HG02870 (cell line): ENCODE results near the gene GRHL1.

Experiments used
- ATAC-seq: cut with Tn5 transposase; IDR thresholded peaks from one replicate; pipeline ENCODE4 v1.9.1; 2021; ENCODE audit warnings: mild to moderate bottlenecking, moderate library complexity; ENCODE audit not compliant: unreplicated experiment

GRHL1 gene

DNA sequence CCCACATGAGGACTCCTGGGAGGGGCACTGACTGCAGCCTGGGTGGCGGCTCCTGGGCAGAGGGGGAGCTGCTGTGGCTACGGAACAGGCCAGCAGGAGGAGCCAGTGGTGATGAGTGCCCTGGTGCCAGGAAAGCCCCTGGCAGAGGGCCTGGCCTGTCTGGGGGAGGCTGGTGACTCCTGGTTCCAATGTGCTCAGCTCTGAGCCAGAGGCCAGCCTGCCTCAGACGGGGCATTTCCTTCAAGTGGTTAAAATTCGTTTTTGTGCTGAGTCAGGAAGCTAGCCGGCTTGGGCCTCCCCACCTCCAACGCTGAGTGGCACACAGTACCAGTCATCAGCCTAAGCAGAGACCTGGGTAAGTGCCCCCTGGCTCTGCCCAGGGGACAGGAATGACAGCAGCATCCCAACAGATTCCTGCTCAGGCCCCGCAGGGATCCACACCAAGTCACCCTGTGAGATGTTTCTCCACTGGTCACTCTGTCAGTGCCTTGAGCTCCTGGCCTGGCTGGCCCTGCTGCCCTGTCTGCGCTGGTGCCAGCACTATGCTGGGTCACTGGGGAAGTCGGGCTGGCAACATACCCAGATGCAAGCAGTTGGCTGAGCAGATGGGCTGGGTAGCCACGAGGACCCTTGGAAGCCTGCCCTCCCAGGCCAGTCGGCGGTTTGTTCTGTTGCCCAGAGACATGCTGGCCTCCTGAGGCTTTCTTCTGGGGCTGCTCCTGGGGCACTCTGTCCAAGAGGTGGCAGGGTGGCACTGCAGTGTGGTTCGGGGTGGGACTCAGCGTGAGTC is 84.8 kb downstream of the GRHL1 start:
- no peak for ATAC-seq

DNA sequence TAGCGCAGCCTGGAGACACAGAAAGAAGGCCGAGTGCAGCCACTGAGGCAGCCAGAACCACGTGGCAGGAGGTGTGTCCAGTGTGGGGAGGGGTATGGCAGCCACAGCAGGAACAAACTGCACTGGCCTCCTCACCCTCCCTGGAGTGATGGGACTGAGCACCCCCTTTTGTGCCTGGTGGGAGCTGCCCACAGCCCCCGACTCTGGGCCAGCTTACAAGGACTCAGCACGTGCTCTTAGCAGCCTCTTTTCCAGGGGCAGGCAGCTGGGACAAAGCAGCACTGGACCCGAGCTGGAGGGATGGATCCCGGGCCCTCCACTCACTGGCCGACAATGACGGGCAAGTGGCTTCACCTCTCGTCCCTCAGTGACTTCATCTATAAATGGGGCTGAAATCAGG is 86.6 kb downstream of the GRHL1 start:
- ATAC-seq, result no peak

DNA sequence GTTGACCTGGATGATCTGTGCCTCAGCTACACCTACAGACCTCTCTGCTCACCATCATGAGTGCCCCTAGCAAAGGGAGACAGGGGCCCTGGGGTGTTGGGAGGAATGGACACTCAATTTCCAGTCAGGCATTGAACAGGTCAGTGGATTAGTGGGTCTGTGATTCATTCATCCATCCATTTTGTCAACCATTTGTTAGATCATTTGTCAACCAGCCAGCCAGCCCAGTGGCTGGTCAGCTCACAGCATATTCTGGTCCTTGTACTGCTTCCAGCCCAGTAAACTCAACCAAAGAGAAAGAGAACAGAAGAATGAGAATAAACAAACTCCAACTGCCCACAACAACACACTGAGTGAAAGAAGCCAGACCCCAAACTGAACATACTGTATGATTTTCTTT is 87.2 kb downstream of the GRHL1 start:
- no peak for ATAC-seq

DNA sequence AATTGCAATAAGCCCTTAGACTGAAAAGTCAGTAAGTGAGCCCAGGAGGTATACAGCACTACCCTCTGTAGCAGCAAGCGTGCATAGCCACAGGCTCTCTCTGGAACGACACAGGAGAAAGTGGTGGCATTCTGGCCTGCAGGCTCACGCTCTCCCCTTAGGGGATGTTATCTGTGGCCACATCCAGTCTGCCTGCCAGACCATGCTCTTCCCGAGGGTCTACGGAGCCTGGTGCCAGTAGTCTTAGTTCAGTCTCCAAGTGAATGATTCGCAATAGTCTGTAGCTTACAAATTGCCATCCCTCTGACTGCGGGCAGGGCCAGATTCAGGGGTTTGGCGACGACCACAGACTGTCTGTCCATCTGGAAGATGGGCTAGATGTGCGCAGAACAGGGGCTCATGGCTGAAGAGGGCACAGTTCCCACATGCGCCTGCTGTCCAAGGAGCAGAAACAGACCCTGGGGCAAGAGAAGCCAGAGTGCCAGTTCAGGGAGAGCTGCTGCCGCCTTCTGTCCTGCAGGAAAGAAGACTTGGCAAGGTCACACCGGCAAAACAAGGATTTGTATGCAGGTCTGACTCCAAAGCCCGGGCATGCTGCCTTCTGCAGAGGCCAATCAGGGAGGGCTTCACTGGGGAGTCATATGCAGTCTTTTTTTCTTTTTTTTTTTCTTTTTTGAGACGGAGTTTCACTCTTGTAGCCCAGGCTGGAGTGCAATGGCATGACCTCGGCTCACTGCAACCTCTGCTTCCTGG is 88.3 kb downstream of the GRHL1 start:
- no peak for ATAC-seq

DNA sequence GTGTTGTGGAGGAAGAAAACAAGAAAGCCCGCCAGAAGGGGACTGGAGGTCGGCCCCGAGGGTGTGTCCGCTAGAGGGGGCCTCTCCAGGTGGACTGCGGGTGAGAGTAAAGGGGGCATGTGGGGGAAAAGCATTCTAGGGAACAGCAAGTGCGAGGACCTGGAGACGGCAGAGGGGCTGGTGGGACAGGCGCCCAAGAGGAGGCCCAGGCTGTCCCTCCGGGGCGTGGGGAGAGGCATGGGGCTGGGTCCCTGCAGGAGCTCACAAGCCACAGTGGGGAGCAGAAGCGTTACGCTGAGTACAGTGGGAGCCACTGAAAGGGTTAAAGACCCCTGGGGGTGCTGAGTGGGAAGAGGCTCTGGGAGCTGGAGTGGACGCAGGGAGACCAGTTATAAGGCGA is 90.2 kb downstream of the GRHL1 start:
- ATAC-seq, result no peak

DNA sequence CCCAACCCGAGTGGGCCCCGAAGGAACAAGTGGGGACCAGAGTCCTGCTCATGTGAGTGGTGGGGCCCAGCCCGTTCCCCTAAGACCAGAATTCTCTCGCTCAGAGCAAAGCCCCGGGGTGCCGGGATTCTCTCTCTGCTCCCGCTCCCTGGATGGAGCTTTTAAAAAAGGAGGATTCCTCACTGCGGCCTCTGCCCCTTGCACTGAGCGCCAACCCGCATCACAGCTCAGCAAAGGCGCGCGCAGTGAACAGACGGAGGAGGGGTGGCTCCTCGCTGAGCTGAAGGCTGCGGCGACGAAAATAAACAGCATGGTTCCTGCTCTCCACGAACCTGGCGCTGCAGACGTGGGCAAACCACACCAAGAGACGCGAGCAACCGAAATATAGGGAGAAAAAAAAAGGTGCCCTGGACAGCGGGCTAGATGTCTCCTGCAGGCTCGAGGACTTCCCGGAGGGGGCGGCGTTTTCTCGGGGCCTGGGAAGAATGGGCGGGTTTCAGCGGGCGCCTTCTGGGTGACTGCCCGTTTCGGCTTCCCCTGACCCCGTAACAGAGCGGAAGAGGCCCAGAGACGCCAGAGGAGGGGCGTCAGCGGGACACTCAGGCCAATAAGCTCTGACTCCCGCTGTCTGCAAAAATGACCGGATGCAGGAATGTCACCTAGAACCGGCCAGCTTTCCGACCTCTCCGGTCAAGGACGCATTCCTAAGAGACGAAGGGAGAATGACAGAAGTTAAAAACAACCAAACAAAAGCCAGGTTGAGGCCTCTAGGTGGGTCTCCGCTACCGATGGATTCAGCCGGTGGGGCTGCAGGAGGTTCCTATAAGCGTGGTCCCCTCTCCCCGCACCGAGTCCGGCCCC is 91.0 kb downstream of the GRHL1 start:
- ATAC-seq, result no peak

DNA sequence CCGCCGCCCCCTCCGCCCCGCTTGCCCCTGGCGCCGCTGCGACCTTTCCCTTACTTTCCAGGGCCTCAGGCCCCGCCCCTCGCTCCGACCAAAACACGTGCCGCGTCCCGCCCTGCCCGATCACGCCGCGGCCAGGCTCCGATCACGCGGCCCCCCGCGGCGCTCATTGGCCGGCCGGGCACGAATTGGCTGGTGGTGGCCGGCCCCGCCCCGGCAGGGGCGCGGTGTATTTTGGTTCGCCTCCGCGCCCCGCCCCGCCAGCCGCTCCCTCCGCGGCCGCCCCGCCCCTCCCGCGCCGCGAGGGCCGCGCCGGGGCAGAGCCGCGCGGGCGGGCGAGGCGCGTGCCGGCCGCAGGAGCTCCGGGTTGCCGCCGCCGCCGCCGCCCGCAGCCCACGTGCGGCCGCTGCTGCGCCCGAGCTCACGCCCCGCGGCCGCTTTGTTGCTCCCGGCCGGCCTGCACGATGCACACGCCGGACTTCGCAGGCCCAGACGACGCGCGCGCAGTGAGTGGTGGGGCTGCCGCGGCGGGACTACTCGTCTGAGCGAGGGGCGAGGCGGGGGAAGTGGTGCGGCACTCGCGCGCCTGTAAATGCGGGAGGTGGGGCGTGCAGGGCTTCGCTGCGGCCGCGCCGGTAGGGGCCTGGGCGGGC is 91.9 kb downstream of the GRHL1 start, which contains the start of gene KLF11:
Gene KLF11 (plus strand): TSS at position 295 of the 650 bp plus-strand sequence. CDS start 167 bp downstream, at position 462.
- ATAC-seq, result peak; percentile 61

DNA sequence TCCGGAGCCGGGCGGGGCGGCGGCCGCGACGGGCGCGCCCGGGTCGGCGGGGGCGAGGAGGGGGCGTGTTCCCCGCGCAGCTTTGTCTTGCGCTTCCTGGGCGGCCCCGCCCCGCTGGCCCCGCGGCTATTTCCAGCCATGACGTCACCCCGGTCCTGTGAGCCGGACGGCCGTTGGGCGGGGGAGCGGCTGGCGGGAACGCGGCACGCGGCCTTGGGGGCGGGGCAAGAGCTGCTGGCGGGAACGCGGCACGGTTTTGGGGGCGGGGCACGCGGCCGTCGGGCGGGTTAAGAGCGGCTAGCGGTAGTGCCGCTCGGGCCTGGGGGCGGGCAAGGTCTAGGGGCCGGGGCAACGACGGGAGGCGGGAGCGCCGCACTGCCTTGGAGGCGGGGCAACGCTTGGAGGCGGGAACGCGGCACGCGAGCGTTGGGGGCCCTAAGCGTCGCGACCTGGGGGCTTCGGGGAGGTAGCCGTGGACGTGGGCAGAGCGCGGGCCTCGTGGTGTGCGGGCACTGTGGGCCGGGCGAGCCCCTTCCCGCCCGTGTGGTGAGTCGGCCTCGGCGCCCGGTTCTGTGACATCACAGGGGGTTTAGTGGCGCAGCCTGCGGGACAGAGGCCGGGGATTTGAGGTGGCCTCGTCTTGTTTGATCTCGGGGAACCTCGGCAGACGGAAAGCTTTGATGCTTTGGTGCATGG is 92.6 kb downstream of the GRHL1 start:
- peak; percentile 46 for ATAC-seq

DNA sequence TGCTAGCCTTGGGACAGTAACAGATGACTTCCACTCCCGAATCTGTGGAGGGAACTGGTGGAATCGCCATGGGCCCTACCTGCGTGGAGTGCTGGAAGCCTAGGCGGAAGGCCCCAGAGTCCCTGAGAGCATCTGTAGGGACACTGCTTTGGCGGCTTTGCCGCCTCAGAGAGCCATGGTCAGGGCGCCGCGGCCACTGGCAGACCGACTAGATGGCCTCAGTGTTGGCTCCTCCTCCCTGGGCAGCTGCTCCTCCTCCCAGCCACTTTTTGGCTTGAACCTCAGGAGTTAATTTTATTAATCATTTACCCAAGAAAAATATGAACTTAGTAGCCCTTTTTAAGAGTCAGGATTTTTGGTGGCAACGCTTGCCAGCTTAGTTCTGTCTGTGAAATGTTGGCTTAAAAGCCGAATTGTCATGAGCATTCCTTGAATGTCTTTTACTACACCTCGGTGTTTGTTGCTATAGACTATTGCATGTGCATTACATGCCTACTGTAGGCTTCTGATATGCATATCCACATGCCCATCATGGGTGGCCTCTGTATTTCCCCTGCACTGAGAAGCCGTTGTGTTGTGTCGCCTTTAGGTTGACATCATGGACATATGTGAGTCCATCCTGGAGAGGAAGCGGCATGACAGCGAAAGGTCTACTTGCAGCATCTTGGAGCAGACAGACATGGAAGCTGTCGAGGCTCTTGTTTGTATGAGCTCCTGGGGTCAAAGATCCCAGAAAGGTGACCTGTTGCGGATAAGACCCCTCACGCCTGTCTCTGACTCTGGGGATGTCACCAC is 94.3 kb downstream of the GRHL1 start:
- ATAC-seq, result no peak

DNA sequence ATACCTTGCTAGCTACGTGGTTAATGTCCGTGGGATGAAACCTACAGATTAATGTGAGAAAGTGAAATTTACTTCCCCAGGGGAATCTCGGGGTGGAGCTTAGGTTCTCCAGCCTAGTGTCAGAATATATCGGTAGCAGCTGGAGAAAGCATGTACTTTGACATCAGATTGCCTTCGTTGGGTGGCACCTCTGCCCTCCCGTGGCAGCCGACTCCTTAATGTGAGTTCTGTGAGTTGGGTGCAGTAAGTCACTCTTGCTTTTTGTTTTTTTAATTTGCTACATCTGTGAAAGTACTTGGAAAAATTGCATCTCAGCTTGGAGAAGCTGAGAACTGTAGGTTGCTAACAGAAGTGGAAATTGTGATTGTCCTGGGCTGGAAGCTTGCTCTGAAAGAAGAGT is 95.4 kb downstream of the GRHL1 start:
- ATAC-seq, result no peak

DNA sequence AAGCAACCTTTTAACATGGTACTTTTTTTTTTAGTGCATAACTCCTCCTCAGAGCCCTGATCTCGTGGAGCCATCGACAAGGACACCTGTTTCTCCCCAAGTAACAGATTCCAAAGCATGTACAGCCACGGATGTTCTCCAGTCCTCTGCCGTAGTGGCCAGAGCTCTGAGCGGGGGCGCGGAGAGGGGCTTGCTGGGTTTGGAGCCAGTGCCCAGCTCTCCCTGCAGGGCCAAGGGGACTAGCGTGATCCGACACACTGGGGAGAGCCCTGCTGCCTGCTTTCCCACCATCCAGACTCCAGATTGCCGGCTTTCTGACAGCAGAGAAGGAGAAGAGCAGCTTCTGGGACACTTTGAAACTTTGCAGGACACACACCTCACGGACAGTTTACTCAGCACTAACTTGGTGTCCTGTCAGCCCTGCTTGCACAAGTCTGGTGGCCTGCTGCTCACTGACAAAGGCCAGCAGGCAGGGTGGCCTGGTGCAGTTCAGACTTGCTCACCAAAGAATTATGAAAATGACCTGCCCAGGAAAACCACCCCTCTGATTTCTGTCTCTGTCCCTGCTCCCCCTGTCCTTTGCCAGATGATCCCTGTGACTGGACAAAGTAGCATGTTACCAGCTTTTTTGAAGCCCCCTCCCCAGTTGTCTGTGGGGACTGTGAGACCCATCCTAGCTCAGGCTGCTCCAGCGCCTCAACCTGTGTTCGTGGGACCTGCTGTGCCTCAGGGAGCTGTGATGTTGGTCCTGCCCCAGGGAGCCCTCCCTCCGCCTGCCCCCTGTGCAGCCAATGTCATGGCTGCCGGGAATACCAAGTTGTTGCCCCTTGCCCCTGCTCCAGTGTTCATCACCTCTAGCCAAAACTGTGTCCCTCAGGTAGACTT is 96.4 kb downstream of the GRHL1 start:
- no peak for ATAC-seq

DNA sequence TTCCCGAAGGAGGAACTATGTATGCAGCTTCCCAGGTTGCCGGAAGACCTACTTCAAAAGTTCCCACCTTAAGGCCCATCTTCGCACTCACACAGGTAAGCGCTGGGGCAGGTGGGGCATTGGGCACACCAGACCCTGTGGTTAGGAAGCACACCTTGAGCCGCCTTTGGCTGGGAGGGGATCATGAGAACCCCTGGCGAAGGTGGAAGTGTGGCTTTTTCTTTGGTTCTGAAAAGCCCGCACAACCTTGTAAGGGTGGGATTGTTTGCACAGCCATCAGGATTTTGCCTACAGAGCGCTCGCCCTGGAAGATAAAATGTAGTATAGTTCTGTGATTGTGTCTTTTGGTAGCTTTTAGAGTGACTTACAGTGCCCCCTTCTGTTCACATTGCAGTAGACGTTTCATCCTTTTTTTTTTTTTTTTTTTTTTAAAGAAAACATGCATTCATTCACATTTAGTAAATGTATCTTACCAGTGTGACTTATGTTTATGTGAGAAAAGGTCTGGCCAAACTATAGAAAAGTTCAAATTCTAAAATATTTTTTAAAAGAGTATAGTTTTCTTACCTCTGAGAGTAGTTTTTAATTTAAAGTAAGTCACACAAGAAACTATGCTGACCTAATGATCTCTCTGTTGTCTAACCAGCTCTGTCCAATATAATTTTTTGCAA is 97.1 kb downstream of the GRHL1 start:
- ATAC-seq, result no peak
